Nephron progenitor cell (in vitro differentiated cells): ENCODE data around the gene PAK5.
"Not testable (repeated sequence)": the region's sequence is repeated elsewhere in the genome, so short reads cannot be mapped to it uniquely, and the experiment has no call there.

Source experiments
- DNase-seq: peaks from one replicate; pipeline ENCODE4 v3.0.0; 2021
- H3K27ac Mint-ChIP-seq: 2 replicates; pipeline ENCODE4 v1.8.0; 2021; ENCODE audit warnings: mild to moderate bottlenecking, moderate library complexity, mixed read lengths
- H3K27me3 Mint-ChIP-seq: 2 replicates; pipeline ENCODE4 v1.8.0; 2021; ENCODE audit warnings: mild to moderate bottlenecking, low read depth, mixed read lengths; ENCODE audit not compliant: poor library complexity
- H3K36me3 Mint-ChIP-seq: 2 replicates; pipeline ENCODE4 v1.8.0; 2021; ENCODE audit warnings: low read depth, mixed read lengths
- H3K4me1 Mint-ChIP-seq: 2 replicates; pipeline ENCODE4 v1.8.0; 2021; ENCODE audit warnings: mixed read lengths
- H3K4me3 Mint-ChIP-seq: 2 replicates; pipeline ENCODE4 v1.8.0; 2021; ENCODE audit warnings: mild to moderate bottlenecking, moderate library complexity, mixed read lengths
- H3K9me3 Mint-ChIP-seq: 2 replicates; pipeline ENCODE4 v1.8.0; 2021; ENCODE audit warnings: mild to moderate bottlenecking, moderate library complexity, mixed read lengths
- CTCF ChIP-seq: fragments of 200-600 bp; sonication (generic); IDR thresholded peaks from 2 replicates; pipeline ENCODE4 v1.5.0; 2021; ENCODE audit warnings: antibody characterized with exemption

PAK5 gene

GRCh38 chr20:9660236-9660868, 178.5 kb downstream of the PAK5 start:
- TF ChIP-seq CTCF, result no peak
- Mint-ChIP-seq H3K27me3 (no peaks in the 10 kb centered on the region), H3K36me3 (no peaks in the 10 kb centered on the region), H3K9me3 (no peaks in the 10 kb centered on the region), H3K4me1 (no peaks in the 10 kb centered on the region), H3K4me3 (no peak overlapping the region), H3K27ac (no peak overlapping the region)
- DNase-seq, result peak; percentile 77

- no peak for DNase-seq
- Mint-ChIP-seq H3K4me1 (peaks cover 6% of the 10 kb centered on the region), H3K4me3 (no peak overlapping the region), H3K27ac (no peak overlapping the region), H3K36me3 (no peaks in the 10 kb centered on the region), H3K27me3 (peaks cover 2% of the 10 kb centered on the region), H3K9me3 (no peaks in the 10 kb centered on the region)
- TF ChIP-seq CTCF, result no peak
Measured at GRCh38 chr20:9647741-9648140, 191.1 kb downstream of the PAK5 start.

- Mint-ChIP-seq H3K9me3 (peaks cover 4% of the 10 kb centered on the region), H3K36me3 (no peaks in the 10 kb centered on the region), H3K4me1 (peaks cover 6% of the 10 kb centered on the region), H3K4me3 (no peak overlapping the region), H3K27ac (peak overlapping the region; percentile 49), H3K27me3 (peaks cover 2% of the 10 kb centered on the region)
- DNase-seq, result no peak
- TF ChIP-seq CTCF, result no peak
Measured at GRCh38 chr20:9646375-9646774, 192.5 kb downstream of the PAK5 start.

GRCh38 chr20:9642882-9643281, 196.0 kb downstream of the PAK5 start:
- no peak for DNase-seq
- H3K4me3 Mint-ChIP-seq, result no peak overlapping the region
- peaks cover 10% of the 10 kb centered on the region for H3K9me3 Mint-ChIP-seq
- no peaks in the 10 kb centered on the region for H3K36me3 Mint-ChIP-seq
- no peaks in the 10 kb centered on the region for H3K27me3 Mint-ChIP-seq
- H3K27ac Mint-ChIP-seq, result no peak overlapping the region
- no peaks in the 10 kb centered on the region for H3K4me1 Mint-ChIP-seq
- TF ChIP-seq CTCF, result no peak

- H3K36me3 Mint-ChIP-seq, H3K4me3 Mint-ChIP-seq, H3K9me3 Mint-ChIP-seq, H3K27ac Mint-ChIP-seq, H3K4me1 Mint-ChIP-seq, DNase-seq, H3K27me3 Mint-ChIP-seq: not testable (repeated sequence)
Measured at GRCh38 chr20:9641499-9642000, 197.3 kb downstream of the PAK5 start.

- no peaks in the 10 kb centered on the region for H3K36me3 Mint-ChIP-seq
- TF ChIP-seq CTCF, result no peak
- no peak overlapping the region for H3K4me3 Mint-ChIP-seq
- H3K9me3 Mint-ChIP-seq, result peaks cover 10% of the 10 kb centered on the region
- no peak overlapping the region for H3K27ac Mint-ChIP-seq
- H3K27me3 Mint-ChIP-seq, result no peaks in the 10 kb centered on the region
- H3K4me1 Mint-ChIP-seq, result peaks cover 13% of the 10 kb centered on the region
- no peak for DNase-seq
Measured at GRCh38 chr20:9637889-9638288, 201.0 kb downstream of the PAK5 start.
